Activated T-helper 2 cell treated with anti-CD3 and anti-CD28 coated beads, Interferon-gamma antibody, Interleukin-2, Interleukin-4, amounts not matched to agents 10 μg/mL and 5 μg/mL and 100 μg/mL, durations not matched to agents 14 hours and 24 hours and 36 hours (primary cell): ENCODE results near the gene CSTF1. TPM values are rescaled to one million over a fixed set of nuclear protein-coding genes. Genes with fewer than 3 reads are reported as not detected.

Experiments used
- DNase-seq: peaks from one replicate; pipeline ENCODE4 v3.0.0; 2021; ENCODE audit warnings: low spot score
- H3K27ac Mint-ChIP-seq: one replicate; pipeline ENCODE4 v1.8.0; 2021; ENCODE audit warnings: mixed read lengths
- H3K27me3 Mint-ChIP-seq: one replicate; pipeline ENCODE4 v1.8.0; 2021; ENCODE audit warnings: low read depth, mixed read lengths
- H3K36me3 Mint-ChIP-seq: one replicate; pipeline ENCODE4 v1.8.0; 2021; ENCODE audit warnings: low read depth, mixed read lengths
- H3K4me1 Mint-ChIP-seq: one replicate; pipeline ENCODE4 v1.8.0; 2021; ENCODE audit warnings: low read depth, mixed read lengths
- H3K4me3 Mint-ChIP-seq: one replicate; pipeline ENCODE4 v1.8.0; 2021; ENCODE audit warnings: low read depth, mild to moderate bottlenecking, moderate library complexity, mixed read lengths
- H3K9me3 Mint-ChIP-seq: one replicate; pipeline ENCODE4 v1.8.0; 2021; ENCODE audit warnings: mixed read lengths
- intact Hi-C: fragments of 100-400 bp; cut with micrococcal nuclease; formaldehyde crosslinking; loops from one replicate; pipeline ENCODE4 v1.15.1; 2023
- total RNA-seq: library from RNA; stranded (reverse); gene quantifications from 2 replicates; pipeline ENCODE4 v1.2.3, GENCODE V29; 2022

Gene CSTF1
- total RNA-seq, 1 donor from 2014 or later = 51.2 TPM

DNA sequence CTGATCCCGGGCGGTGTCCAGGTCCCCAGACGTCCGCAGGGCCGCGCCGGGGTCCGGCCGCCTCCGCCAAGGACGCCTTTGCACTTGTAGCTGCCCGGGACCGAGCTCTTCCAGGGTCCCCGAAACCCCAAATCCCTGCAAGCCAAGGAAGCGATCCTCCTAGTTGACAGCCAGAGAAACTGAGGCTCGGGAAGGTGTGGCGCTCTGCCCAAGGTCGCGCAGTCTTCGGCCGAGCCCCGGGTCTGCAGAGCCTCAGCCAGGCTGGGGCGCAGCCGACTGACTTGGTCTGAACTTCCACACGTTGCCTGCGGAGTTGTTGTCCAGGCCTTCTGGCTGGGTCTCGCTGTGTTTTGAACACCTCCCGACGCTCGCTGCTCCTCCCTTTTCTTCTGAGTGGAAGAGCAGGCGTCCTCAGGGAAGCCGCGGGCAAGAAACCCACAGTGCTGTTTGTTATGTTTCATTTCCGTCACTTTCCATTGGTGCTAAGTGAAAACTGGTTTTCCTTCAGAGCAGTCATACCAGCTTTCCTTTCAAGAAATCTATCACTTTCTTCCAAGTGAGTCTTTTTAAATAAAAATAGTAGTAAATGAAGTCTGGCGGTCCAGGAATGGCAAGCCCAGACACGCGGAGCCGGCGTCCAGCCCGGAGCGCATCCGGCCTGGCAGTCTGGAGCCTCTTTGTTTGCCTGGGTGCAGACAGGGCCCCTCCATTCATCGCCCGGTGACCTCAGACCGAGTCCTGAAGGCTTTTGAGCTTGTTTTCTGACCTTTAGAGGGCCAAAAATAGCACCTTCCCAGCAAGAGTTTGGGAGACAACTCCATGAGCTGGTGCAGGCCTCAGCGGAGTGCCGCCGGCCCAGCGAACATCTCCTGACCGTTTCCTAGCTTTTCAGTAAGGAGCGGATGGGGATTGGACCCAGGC lies 33.0 kb upstream of the CSTF1 start:
- H3K9me3 Mint-ChIP-seq = no peaks in the 10 kb centered on the region
- no peak for DNase-seq
- H3K4me3 Mint-ChIP-seq = peak overlapping the region; percentile 86
- H3K27me3 Mint-ChIP-seq = peaks cover 9% of the 10 kb centered on the region
- no peaks in the 10 kb centered on the region for H3K36me3 Mint-ChIP-seq
- H3K27ac Mint-ChIP-seq = peak overlapping the region; percentile 63
- intact Hi-C loops = no loop called here
- H3K4me1 Mint-ChIP-seq = peaks cover 10% of the 10 kb centered on the region

DNA sequence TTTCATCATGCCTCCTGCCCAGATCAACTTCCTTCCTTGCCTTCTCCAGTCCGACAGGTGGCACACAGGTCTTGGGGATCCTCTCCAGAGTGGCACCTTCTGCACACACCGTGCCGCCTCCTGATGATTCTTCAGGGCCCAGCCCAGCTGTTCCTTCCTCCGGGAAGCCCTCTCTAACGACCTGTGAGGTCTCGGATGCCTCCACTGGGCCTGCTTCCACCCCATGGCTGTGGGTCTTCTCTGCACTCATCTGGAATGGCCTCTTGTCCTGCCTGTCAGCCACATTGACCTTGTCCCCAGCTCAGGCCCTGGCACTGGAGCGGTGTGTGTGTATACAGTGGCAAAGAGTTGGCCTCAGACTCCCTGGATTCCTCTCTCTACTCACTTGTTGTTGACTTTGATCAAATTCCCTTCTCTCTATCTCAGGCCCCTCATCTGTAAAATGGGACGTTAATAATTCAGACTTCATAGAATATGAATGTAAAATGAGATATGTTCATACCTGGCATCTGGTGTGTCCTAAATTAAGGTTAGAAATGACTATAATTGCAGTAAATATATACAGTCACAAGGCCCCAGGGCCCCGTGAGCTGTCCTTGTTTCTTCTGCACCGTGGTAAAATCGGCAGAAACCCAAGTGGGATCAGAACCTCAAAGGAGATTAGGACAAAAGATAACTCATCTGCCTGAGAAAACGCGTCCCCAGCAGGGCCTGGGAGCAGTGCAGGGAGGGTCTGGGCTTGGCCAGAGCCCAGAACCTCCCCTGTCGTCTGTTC lies 32.1 kb upstream of the CSTF1 start:
- no peak for DNase-seq
- H3K4me1 Mint-ChIP-seq = peaks cover 10% of the 10 kb centered on the region
- H3K36me3 Mint-ChIP-seq = no peaks in the 10 kb centered on the region
- H3K9me3 Mint-ChIP-seq = no peaks in the 10 kb centered on the region
- intact Hi-C loops = no loop called here
- peaks cover 8% of the 10 kb centered on the region for H3K27me3 Mint-ChIP-seq
- no peak overlapping the region for H3K27ac Mint-ChIP-seq
- peak overlapping the region; percentile 86 for H3K4me3 Mint-ChIP-seq

DNA sequence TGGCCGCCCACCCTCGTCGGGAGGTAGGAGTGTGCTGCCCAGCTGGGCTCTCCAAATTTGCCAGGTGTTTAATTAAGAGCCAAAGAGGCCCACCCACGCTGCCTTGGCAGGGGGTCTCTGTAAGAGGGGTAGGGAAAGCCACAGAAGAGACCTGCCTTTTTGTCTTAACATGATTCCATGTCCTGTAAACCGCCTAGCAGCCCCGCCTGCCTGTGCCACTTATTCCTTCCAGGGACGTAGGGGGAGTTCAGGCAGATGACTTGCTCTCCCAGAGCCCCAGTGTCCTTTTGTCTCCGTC lies 31.6 kb upstream of the CSTF1 start:
- DNase-seq = no peak
- H3K27ac Mint-ChIP-seq = no peak overlapping the region
- peaks cover 10% of the 10 kb centered on the region for H3K4me1 Mint-ChIP-seq
- H3K4me3 Mint-ChIP-seq = peak overlapping the region; percentile 41
- peaks cover under 1% of the 10 kb centered on the region for H3K36me3 Mint-ChIP-seq
- intact Hi-C loops = no loop called here
- peaks cover 6% of the 10 kb centered on the region for H3K27me3 Mint-ChIP-seq
- no peaks in the 10 kb centered on the region for H3K9me3 Mint-ChIP-seq

DNA sequence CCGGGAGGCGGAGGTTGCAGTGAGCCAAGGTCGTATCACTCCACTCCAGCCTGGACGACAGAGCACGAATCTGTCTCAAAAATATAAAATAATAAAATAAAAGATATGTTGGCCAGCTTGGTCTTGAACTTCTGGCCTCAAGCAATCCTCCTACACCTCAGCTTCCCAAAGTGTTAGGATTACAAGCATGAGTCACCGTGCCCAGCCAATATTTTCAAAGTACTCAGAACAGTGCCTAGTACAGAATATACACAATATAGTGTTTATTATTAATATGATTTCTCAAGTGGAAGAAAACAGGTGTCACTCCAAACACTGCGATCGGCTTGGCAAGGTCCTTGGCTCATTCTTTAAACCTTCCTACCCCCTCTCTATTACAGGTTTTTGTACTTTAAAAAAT lies 30.5 kb upstream of the CSTF1 start:
- intact Hi-C loops = no loop called here
- H3K4me3 Mint-ChIP-seq = no peak overlapping the region
- peaks cover 4% of the 10 kb centered on the region for H3K27me3 Mint-ChIP-seq
- H3K27ac Mint-ChIP-seq = no peak overlapping the region
- H3K36me3 Mint-ChIP-seq = peaks cover 8% of the 10 kb centered on the region
- no peaks in the 10 kb centered on the region for H3K9me3 Mint-ChIP-seq
- DNase-seq = no peak
- peaks cover 10% of the 10 kb centered on the region for H3K4me1 Mint-ChIP-seq

DNA sequence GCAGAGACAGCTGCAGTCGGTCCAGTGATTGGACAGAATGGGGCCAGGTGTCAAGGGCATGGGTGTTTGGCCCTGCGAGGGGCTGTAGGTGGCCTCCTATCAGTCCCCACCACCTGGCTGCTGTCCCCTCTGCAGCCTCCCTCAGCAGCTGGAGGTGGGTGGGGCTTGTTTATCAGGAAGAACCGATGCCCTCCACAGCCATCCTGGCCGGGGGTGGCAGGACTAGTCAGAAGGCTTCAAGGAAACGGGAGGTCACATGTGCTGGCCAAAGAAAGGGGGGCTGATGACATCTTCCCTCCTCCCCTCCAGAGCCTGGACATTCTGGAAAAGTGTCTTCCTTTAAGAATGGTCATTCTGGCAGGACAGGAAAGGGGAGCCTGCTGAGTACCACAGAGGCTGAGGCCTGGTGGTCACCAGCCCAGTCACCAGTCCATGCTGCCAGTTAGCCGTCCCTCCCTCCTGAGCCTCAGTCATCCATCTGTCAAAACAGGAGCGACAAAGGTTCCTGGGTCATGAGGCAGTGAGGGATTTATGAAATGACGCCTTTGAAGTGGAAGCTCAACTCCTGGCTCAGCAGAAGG lies 29.5 kb upstream of the CSTF1 start:
- Mint-ChIP-seq H3K36me3 (peaks cover 10% of the 10 kb centered on the region), H3K4me3 (no peak overlapping the region), H3K9me3 (no peaks in the 10 kb centered on the region), H3K27ac (no peak overlapping the region), H3K4me1 (peaks cover 10% of the 10 kb centered on the region), H3K27me3 (peaks cover 3% of the 10 kb centered on the region)
- intact Hi-C loops = no loop called here
- DNase-seq = no peak

DNA sequence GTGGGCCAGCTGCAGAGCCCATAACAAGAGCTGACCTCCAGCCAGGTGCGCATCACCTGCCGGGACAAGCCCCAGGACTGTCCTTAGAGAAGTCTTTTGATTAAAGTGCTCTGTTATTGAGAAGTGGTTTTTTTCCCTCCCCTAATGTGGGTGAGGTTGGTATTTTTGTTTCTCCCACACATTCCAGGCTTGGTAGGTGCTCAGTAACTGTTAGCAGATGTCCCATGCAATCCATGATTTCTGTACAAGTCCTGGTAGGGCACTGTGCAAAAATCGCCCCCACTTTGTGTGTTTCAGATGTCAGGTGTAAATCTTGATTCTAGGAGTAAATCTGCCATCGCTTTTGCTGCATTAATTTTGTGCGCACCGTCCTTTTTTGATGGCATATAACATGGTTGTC lies 29.0 kb upstream of the CSTF1 start:
- Mint-ChIP-seq H3K27me3 (no peaks in the 10 kb centered on the region), H3K4me3 (no peak overlapping the region), H3K4me1 (peaks cover 6% of the 10 kb centered on the region), H3K36me3 (peaks cover 15% of the 10 kb centered on the region), H3K9me3 (no peaks in the 10 kb centered on the region), H3K27ac (no peak overlapping the region)
- DNase-seq = no peak
- intact Hi-C loops = no loop called here

DNA sequence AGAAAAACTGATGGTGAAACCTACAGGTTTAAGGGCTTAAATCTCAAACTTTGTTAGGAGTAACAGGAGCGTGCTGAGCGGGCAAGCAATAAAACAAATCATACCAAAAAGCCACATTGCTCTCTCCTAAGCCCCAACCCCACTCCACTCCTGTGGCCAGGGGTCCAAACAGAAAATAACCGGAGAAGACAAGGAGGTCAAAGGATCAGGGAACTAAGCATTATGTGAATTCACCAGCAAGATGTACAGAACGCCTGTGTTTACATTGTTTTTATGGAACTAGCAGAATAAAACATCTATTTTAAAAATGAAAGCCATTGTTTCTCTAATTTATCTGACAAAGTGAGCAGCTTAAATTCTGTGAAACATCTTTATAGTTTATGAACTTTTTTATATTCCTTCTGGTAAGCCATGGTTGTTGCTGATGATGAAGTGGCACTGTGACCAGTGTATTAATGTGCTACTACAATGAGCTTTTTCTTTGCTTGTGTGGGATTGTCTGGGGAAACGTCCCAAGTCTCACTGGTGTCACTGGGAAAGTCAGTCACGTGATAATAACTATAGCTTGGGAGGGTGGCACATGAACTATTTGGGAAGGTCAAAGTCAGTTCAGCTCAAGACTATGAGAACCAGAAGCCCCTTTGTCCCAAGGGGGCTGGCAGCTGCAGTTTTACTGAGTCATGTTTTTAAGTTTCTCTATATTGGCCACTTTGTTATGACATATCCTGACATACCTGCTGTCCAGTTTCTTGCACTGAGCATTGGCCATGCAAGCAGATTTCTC lies 23.9 kb upstream of the CSTF1 start:
- H3K27ac Mint-ChIP-seq = no peak overlapping the region
- intact Hi-C loops = no loop called here
- H3K27me3 Mint-ChIP-seq = no peaks in the 10 kb centered on the region
- no peak for DNase-seq
- H3K4me1 Mint-ChIP-seq = peaks cover 10% of the 10 kb centered on the region
- no peak overlapping the region for H3K4me3 Mint-ChIP-seq
- peaks cover 57% of the 10 kb centered on the region for H3K36me3 Mint-ChIP-seq
- no peaks in the 10 kb centered on the region for H3K9me3 Mint-ChIP-seq

DNA sequence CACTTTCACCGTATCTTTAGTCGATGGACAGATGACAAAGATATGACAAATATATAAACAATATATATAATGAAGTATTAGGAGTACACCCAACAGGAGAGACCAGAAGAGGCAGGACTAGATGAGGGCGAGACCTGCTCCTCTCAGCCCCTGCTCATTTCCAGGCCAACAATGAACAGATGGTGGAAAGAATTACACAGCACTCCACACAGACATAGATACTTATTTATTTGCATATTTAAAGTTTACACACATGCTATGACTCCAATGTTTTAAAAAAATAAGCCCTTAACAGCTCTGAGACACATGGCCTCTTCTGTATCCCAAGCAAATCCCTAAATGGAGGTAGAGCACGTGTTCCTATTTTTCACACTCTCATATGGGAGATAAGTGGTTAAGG lies 23.3 kb upstream of the CSTF1 start:
- Mint-ChIP-seq H3K4me3 (no peak overlapping the region), H3K9me3 (no peaks in the 10 kb centered on the region), H3K27me3 (no peaks in the 10 kb centered on the region), H3K36me3 (peaks cover 64% of the 10 kb centered on the region), H3K4me1 (peaks cover 16% of the 10 kb centered on the region), H3K27ac (no peak overlapping the region)
- no peak for DNase-seq
- intact Hi-C loops = no loop called here

DNA sequence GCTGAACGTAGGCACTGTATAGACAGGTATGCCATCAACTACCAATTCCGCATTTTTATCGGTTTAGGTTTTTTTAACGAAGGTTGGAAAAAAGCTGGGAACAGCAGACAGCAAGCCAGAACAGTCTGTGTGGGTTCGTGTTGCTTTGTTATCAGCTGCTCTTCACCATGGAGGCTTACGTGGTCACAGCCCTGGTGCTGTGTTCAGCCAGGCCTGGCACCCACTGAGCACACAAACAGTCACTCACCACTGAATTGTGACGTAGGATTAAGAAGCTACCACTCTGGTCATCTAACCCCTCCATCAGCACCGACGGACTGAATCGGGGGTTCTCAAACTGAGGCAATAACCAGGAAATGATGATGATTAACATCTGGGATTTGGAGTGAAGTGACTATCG lies 20.5 kb upstream of the CSTF1 start:
- intact Hi-C loops = loop anchor here (2.0 kb wide), 1 partner anchor 21 kb away; the partner anchor contains the start of genes AURKA and CSTF1
- no peak for DNase-seq
- peaks cover 74% of the 10 kb centered on the region for H3K36me3 Mint-ChIP-seq
- peaks cover 33% of the 10 kb centered on the region for H3K4me1 Mint-ChIP-seq
- H3K4me3 Mint-ChIP-seq = no peak overlapping the region
- no peaks in the 10 kb centered on the region for H3K9me3 Mint-ChIP-seq
- no peak overlapping the region for H3K27ac Mint-ChIP-seq
- no peaks in the 10 kb centered on the region for H3K27me3 Mint-ChIP-seq

DNA sequence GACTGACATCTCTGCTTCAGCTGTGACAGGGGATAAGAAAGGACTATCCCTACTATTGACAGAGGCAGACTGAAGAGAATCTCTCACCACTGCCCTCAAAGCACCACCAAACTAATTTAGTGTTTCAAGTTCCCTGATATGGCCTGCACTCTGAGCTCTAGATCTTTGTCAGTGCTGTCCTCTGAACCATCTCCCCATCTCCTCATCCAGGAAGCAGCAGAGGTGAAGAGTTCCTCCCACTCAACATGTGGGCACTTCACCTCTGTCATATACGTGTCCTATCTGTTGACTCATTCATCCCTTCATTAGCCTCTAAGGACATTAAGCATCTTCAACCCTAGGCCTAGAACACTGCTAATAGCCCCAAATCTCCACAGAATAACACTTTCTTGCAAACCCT lies 19.6 kb upstream of the CSTF1 start:
- intact Hi-C loops = loop anchor here (2.0 kb wide), 1 partner anchor 20 kb away; the partner anchor contains the start of genes AURKA and CSTF1

DNA sequence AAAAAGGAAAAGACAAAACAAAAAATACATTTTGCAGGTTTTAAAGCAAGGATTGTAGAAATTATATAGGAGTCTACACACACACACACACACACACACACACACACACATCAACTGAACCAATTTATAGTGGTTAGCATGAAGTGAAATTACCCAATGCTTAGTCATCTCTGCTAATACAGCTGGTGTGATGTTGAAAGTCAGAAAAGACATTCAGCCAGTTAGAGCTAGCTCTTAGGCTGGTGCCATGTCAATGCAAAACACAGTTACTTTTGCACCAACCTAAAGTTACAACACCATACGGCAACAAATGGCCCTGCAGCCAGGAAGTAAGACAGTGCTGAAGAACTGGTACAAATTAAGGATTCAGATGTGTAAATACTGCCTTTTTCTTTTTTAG lies 18.5 kb upstream of the CSTF1 start:
- no peaks in the 10 kb centered on the region for H3K9me3 Mint-ChIP-seq
- no peaks in the 10 kb centered on the region for H3K27me3 Mint-ChIP-seq
- no peak for DNase-seq
- H3K27ac Mint-ChIP-seq = no peak overlapping the region
- H3K4me1 Mint-ChIP-seq = peaks cover 51% of the 10 kb centered on the region
- intact Hi-C loops = loop anchor here (2.0 kb wide), 1 partner anchor 19 kb away; the partner anchor contains the start of genes AURKA and CSTF1
- H3K4me3 Mint-ChIP-seq = no peak overlapping the region
- H3K36me3 Mint-ChIP-seq = peaks cover 88% of the 10 kb centered on the region

More for the DNA sequence above, 19.6 kb upstream of the CSTF1 start:
- Mint-ChIP-seq H3K27me3 (no peaks in the 10 kb centered on the region), H3K27ac (peak overlapping the region; percentile 74), H3K4me3 (no peak overlapping the region), H3K36me3 (peaks cover 81% of the 10 kb centered on the region), H3K4me1 (peaks cover 40% of the 10 kb centered on the region), H3K9me3 (no peaks in the 10 kb centered on the region)
- no peak for DNase-seq

DNA sequence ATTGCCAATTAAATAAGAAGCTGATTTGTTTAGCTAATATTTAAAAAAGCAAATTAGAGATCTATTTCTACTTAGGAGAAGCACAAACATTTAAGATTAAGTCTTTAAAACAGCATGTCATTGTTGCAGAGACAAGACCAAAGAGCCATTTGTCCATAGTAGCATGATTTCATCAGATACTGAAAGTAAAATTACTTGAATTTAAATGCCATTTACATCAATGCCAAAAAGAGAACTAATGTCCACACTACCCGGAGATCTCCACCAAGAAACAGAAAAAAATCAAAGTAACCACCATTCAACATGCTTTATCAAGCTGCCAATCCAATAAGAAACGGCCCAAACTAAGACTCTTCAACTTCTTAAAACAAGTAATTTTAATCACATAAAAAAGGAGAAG lies 16.1 kb upstream of the CSTF1 start:
- intact Hi-C loops = no loop called here
- H3K4me3 Mint-ChIP-seq = no peak overlapping the region
- H3K27ac Mint-ChIP-seq = peak overlapping the region; percentile 48
- H3K27me3 Mint-ChIP-seq = no peaks in the 10 kb centered on the region
- H3K4me1 Mint-ChIP-seq = peaks cover 64% of the 10 kb centered on the region
- H3K9me3 Mint-ChIP-seq = no peaks in the 10 kb centered on the region
- no peak for DNase-seq
- peaks cover 85% of the 10 kb centered on the region for H3K36me3 Mint-ChIP-seq
